ENCODE data around the gene TMEM181.
"Not testable (repeated sequence)": the region's sequence is repeated elsewhere in the genome, so short reads cannot be mapped to it uniquely, and the experiment has no call there.

Gene TMEM181

GRCh38 chr6:158642097-158642601 lies 82.3 kb downstream of the TMEM181 start:
- DNase-seq: no peak

- DNase-seq: no peak
Measured at GRCh38 chr6:158643836-158644230, 83.9 kb downstream of the TMEM181 start.

GRCh38 chr6:158644231-158645063 lies 84.6 kb downstream of the TMEM181 start, which contains the start of gene DYNLT1:
Gene DYNLT1 (minus strand): TSS chr6:158644743. CDS start chr6:158644708, 35 bp downstream.
- DNase-seq: peak; percentile 96

- DNase-seq: no peak
Measured at GRCh38 chr6:158645064-158646022, 85.5 kb downstream of the TMEM181 start.

- no peak for DNase-seq
Measured at GRCh38 chr6:158646023-158646910, 86.4 kb downstream of the TMEM181 start.

- no peak for DNase-seq
Measured at GRCh38 chr6:158647501-158647900, 87.6 kb downstream of the TMEM181 start.

GRCh38 chr6:158648682-158649131 lies 88.8 kb downstream of the TMEM181 start:
- DNase-seq: no peak

GRCh38 chr6:158649289-158650143 lies 89.6 kb downstream of the TMEM181 start, which contains the start of gene SYTL3:
Gene SYTL3 (plus strand): TSS chr6:158650054. CDS start chr6:158663269, 13,215 bp downstream.
- DNase-seq: no peak

GRCh38 chr6:158651981-158652737 lies 92.3 kb downstream of the TMEM181 start:
- not testable (repeated sequence) for DNase-seq

- DNase-seq: no peak
Measured at GRCh38 chr6:158653577-158654354, 93.9 kb downstream of the TMEM181 start.

GRCh38 chr6:158654498-158654897 lies 94.6 kb downstream of the TMEM181 start:
- peak; percentile 71 for DNase-seq

- DNase-seq: no peak
Measured at GRCh38 chr6:158654960-158655489, 95.1 kb downstream of the TMEM181 start.

GRCh38 chr6:158655569-158656450 lies 95.9 kb downstream of the TMEM181 start:
- DNase-seq: no peak

GRCh38 chr6:158656986-158657385 lies 97.1 kb downstream of the TMEM181 start:
- DNase-seq: not testable (repeated sequence)

- no peak for DNase-seq
Measured at GRCh38 chr6:158660333-158660754, 100.5 kb downstream of the TMEM181 start.

GRCh38 chr6:158661156-158661685 lies 101.3 kb downstream of the TMEM181 start:
- no peak for DNase-seq

GRCh38 chr6:158662607-158662953 lies 102.7 kb downstream of the TMEM181 start:
- DNase-seq: no peak

All from left hindlimb (tissue), 1 donor.